WI38 (cell line): ENCODE measurements around the gene DRD3.

Experiments
- H3K4me3 ChIP-seq: 2 replicates; pipeline ENCODE4 v1.5.1; 2011; ENCODE audit warnings: low read depth, mild to moderate bottlenecking, control low read depth, low read length
- TF ChIP-seq, protein P1 (sequence below): IDR thresholded peaks from 2 replicates; pipeline ENCODE4 v1.5.1; 2012; ENCODE audit warnings: low read depth, mild to moderate bottlenecking, control low read depth, low read length

DRD3 gene

GRCh38 chr3:114101101-114101500, 77.8 kb downstream of the DRD3 start:
- TF ChIP-seq, protein P1, sequence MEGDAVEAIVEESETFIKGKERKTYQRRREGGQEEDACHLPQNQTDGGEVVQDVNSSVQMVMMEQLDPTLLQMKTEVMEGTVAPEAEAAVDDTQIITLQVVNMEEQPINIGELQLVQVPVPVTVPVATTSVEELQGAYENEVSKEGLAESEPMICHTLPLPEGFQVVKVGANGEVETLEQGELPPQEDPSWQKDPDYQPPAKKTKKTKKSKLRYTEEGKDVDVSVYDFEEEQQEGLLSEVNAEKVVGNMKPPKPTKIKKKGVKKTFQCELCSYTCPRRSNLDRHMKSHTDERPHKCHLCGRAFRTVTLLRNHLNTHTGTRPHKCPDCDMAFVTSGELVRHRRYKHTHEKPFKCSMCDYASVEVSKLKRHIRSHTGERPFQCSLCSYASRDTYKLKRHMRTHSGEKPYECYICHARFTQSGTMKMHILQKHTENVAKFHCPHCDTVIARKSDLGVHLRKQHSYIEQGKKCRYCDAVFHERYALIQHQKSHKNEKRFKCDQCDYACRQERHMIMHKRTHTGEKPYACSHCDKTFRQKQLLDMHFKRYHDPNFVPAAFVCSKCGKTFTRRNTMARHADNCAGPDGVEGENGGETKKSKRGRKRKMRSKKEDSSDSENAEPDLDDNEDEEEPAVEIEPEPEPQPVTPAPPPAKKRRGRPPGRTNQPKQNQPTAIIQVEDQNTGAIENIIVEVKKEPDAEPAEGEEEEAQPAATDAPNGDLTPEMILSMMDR: no peak
- H3K4me3 ChIP-seq: no peak overlapping the region

- H3K4me3 ChIP-seq: no peak overlapping the region
- TF ChIP-seq, protein P1: no peak
Observed at GRCh38 chr3:114095796-114096195, 83.1 kb downstream of the DRD3 start.

- H3K4me3 ChIP-seq: no peak overlapping the region
- TF ChIP-seq, protein P1: no peak
Observed at GRCh38 chr3:114093596-114093995, 85.3 kb downstream of the DRD3 start.

GRCh38 chr3:114093016-114093380, 85.9 kb downstream of the DRD3 start:
- TF ChIP-seq, protein P1: no peak
- H3K4me3 ChIP-seq: no peak overlapping the region

DNA sequence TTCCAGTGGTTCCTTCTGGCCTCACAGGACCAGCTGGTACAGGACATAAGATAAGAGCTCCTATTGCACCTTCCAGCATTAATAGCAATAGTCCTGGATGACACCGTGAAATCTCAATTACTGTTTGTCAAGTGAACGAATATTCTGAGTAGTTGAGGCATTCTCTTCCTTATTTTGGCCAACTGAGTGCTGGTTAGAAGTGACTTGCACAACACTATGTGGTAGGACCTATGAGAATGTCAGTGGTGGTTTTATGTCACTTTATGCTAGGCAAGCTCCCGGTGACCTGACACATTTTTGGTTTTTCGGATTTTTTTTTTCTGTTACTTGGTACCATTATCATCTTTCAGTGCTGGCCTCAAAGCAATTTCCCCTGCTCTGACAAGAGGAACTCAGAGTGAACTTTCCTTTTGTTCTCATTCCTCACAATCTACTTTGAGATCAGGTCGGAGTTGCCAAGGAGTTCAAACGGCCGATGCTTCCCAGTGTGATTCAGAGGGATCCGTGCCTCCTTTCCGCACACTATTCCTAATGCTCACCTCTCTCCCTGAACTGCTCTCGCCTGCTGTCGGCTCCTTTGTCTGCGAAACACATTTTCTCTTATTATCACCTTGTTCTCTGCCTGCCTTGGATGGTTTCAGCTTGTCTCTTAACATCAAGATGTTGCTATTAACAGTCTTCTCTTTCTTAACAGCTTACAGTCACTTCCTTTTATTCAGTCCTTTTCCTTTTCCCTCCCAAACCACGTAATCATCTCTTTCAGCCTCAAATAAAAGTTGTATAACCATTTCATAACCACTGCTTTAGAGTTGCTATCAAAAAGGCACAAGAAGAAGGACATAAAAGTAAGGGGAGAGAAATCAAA, 86.5 kb downstream of the DRD3 start:
- TF ChIP-seq, protein P1: no peak
- no peak overlapping the region for H3K4me3 ChIP-seq

DNA sequence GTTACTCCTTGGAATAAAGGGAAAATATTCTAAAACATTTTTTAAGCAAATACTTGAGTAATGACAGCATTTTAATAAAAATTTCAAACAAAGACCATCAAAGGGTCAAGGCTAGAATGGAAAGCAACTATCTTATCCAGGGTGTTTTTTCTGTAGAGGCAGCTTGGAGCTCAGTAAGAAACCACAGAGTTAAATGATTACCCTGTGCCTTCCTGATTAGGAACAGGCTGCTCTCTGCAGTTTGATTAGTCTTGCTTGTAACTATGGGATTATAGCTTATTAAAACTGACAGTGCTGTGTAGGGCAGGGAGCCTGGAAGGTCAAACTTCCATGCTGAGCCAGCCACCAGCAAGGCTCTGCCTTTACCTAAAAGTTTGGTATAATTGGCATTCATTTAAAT, 89.2 kb downstream of the DRD3 start:
- no peak overlapping the region for H3K4me3 ChIP-seq
- TF ChIP-seq, protein P1: no peak

GRCh38 chr3:114086356-114086755, 92.5 kb downstream of the DRD3 start:
- no peak overlapping the region for H3K4me3 ChIP-seq
- TF ChIP-seq, protein P1: no peak
